ENCODE data around the gene DCUN1D3. TPM values are rescaled to one million over a fixed set of nuclear protein-coding genes. Genes with fewer than 3 reads are reported as not detected.

The DCUN1D3 gene
- total RNA-seq, 1 experiment from 2014 or later, result 14.6 TPM

DNA sequence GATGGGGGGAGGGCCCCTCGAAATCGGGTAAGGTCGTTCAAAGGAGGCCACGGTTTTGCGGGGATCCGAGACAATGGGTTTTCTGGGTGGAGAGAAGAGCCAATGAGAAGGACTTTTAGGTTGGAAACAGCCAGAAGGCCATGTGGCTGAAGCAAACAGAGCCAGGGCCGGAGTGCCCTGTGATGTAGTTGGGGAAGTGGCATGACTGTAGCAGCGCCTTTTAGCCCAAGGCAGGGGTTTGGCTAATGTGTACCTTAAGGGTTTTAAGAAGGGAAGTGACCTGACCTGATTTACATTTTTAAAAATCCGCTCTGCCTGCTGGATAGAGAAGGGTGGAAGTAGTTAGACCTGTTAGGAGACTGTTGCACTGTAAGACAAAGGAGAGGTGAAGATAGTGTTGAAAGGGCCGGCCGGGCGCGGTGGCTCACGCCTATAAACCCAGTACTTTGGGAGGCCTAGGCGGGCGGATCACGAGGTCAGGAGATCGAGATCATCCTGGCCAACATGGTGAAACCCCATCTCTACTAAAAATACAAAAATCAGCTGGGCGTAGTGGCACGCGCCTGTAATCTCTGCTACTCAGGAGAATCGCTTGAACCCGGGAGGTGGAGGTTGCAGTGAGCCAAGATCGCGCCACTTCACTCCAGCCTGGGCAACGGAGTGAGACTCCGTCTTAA is 1.4 kb upstream of the DCUN1D3 start:
- Histone ChIP-seq H3K4me2 (peak overlapping the region; percentile 96), H3K36me3 (ENCODE audit: low read depth) (peaks cover 17% of the 10 kb centered on the region; the same call in 1 of the 2 replicates), H3K4me1 (replicated peaks; ENCODE audit: insufficient read depth) (peaks cover 74% of the 10 kb centered on the region), H3K27ac (peak overlapping the region; percentile 99), H3K4me3 (peak overlapping the region; percentile 84), H3K27me3 (ENCODE audit: insufficient read depth, low read depth) (no peaks in the 10 kb centered on the region), H3F3A (ENCODE audit: insufficient read depth, low read depth) (peaks cover 57% of the 10 kb centered on the region), H4K20me1 (ENCODE audit: insufficient read depth) (no peaks in the 10 kb centered on the region; the same call in 1 of the 2 replicates), H3K9me3 (ENCODE audit: insufficient read depth, low read depth) (no peaks in the 10 kb centered on the region), H2AFZ (peak overlapping the region; percentile 66), H3K9me2 (ENCODE audit: insufficient read depth) (no peaks in the 10 kb centered on the region), H3K79me2 (ENCODE audit: low read depth) (peaks cover 75% of the 10 kb centered on the region)
- ChIA-PET CTCF (no interaction called here), POLR2A (ENCODE audit: unreplicated experiment) (no interaction called here)
- intact Hi-C loops (cut with micrococcal nuclease; ENCODE audit: unreplicated experiment), result loop anchor here (1.0 to 5.0 kb wide), 5 partner anchors 10 to 401 kb away; partner anchors contain the start of genes ERI2 and REXO5
- TSS peak; percentile 45 for BruUV-seq (replicated peaks)
- TF ChIP-seq EZH2 (IDR thresholded peaks at IDR 0.05; ENCODE audit: low read depth), result no peak
- TF ChIP-seq, protein P1, sequence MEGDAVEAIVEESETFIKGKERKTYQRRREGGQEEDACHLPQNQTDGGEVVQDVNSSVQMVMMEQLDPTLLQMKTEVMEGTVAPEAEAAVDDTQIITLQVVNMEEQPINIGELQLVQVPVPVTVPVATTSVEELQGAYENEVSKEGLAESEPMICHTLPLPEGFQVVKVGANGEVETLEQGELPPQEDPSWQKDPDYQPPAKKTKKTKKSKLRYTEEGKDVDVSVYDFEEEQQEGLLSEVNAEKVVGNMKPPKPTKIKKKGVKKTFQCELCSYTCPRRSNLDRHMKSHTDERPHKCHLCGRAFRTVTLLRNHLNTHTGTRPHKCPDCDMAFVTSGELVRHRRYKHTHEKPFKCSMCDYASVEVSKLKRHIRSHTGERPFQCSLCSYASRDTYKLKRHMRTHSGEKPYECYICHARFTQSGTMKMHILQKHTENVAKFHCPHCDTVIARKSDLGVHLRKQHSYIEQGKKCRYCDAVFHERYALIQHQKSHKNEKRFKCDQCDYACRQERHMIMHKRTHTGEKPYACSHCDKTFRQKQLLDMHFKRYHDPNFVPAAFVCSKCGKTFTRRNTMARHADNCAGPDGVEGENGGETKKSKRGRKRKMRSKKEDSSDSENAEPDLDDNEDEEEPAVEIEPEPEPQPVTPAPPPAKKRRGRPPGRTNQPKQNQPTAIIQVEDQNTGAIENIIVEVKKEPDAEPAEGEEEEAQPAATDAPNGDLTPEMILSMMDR (conservative IDR thresholded peaks at IDR 0.05), result no peak
- DNase-seq, result peak; percentile 87 to 97

DNA sequence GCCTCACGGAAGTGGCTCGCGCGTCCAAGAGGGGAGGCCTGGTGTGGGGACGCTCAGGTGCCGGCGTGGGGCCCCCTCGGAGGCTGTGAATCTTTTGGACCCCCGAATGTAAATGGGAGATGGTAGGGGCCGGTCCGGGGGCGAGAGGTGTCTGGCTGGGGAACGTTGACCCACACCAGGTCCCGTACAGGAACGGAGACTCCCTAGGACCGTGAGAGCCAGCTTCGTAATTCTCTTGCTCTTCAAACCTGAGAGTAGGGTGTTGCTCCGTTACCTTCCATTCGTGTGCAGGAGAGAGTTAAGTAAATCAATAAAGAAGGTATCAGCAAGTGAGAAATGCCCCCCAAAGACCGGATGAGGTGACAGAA is 894 bp upstream of the DCUN1D3 start:
- Histone ChIP-seq H3K36me3 (ENCODE audit: low read depth) (peaks cover 22% of the 10 kb centered on the region; the same call in 1 of the 2 replicates), H3K9me2 (ENCODE audit: insufficient read depth) (no peaks in the 10 kb centered on the region), H3K4me2 (peak overlapping the region; percentile 96), H3K9me3 (ENCODE audit: insufficient read depth, low read depth) (no peaks in the 10 kb centered on the region), H3K4me1 (replicated peaks; ENCODE audit: insufficient read depth) (peaks cover 71% of the 10 kb centered on the region), H4K20me1 (ENCODE audit: insufficient read depth) (no peaks in the 10 kb centered on the region; the same call in 1 of the 2 replicates), H3K27ac (peak overlapping the region; percentile 99), H2AFZ (peak overlapping the region; percentile 66), H3K4me3 (peak overlapping the region; percentile 84), H3F3A (ENCODE audit: insufficient read depth, low read depth) (peaks cover 51% of the 10 kb centered on the region), H3K79me2 (ENCODE audit: low read depth) (peaks cover 80% of the 10 kb centered on the region), H3K27me3 (ENCODE audit: insufficient read depth, low read depth) (no peaks in the 10 kb centered on the region)
- CTCF ChIA-PET, result no interaction called here
- TF ChIP-seq EZH2 (IDR thresholded peaks at IDR 0.05; ENCODE audit: low read depth), result no peak
- POLR2A ChIA-PET (ENCODE audit: unreplicated experiment), result interaction anchor here (0.5 to 0.7 kb wide), 3 partner anchors 35 to 288 kb away, joined by 4 to 8 read pairs (median 5); no protein-coding TSS in a partner anchor
- intact Hi-C loops (cut with micrococcal nuclease; ENCODE audit: unreplicated experiment), result loop anchor here (1.0 to 5.0 kb wide), 5 partner anchors 10 to 401 kb away; partner anchors contain the start of genes ERI2 and REXO5
- no peak for DNase-seq
- TSS peak; percentile 27 for BruUV-seq (replicated peaks)

DNA sequence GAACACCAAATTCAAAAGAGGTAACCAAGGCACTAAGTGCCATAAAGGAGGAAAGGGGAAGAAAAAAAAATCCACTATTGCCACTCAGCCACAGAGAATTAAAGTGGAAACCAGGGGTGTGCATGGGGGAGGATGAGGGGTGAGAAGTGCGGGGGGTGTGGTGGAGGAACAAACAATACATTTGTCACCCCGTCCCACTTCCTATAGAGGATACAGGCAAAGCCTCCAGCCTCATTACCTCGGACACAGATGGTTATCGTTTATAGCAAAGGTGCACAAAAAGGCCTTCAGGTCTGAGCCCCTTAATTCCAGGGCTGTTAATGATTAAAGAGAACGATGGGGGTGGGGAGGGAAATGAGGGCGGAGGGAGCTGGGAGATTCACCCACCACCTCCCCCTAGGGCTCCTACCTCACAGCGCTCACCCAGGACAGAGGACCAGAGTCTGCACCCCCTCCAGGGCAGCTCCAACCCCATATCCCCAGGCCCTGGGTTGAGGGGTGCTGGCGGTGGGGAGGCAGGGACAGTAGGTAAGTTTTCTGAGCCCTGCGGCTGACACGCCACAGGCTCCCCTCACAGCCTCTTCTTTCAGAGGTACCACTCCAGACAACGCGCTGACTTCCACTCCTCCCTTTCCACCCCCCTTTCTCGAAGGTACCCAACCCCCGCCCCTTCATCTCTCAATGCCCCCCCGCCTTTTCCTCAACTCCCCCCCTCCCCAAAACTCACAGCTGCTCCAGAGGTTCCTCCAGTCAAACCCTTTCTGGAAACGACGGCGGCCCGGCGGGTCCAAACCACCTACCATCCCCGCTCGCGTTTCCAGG is 470 bp downstream of the DCUN1D3 start:
- Histone ChIP-seq H4K20me1 (ENCODE audit: insufficient read depth) (peaks cover 7% of the 10 kb centered on the region; the same call in 1 of the 2 replicates), H3K9me2 (ENCODE audit: insufficient read depth) (no peaks in the 10 kb centered on the region), H3K4me2 (peak overlapping the region; percentile 96), H3K4me3 (peak overlapping the region; percentile 84), H3K27me3 (ENCODE audit: insufficient read depth, low read depth) (no peaks in the 10 kb centered on the region), H3K36me3 (ENCODE audit: low read depth) (peaks cover 34% of the 10 kb centered on the region; the same call in 1 of the 2 replicates), H2AFZ (peak overlapping the region; percentile 44), H3K9me3 (ENCODE audit: insufficient read depth, low read depth) (no peaks in the 10 kb centered on the region), H3K27ac (peak overlapping the region; percentile 99), H3K4me1 (replicated peaks; ENCODE audit: insufficient read depth) (peaks cover 57% of the 10 kb centered on the region), H3K79me2 (ENCODE audit: low read depth) (peaks cover 85% of the 10 kb centered on the region), H3F3A (ENCODE audit: insufficient read depth, low read depth) (peaks cover 38% of the 10 kb centered on the region)
- ChIA-PET POLR2A (ENCODE audit: unreplicated experiment) (interaction anchor here (0.5 to 0.9 kb wide), 6 partner anchors 14 to 196 kb away, joined by 3 to 26 read pairs (median 6); no protein-coding TSS in a partner anchor), CTCF (no interaction called here)
- no peak for TF ChIP-seq EZH2 (IDR thresholded peaks at IDR 0.05; ENCODE audit: low read depth)
- TF ChIP-seq, protein P1 (conservative IDR thresholded peaks at IDR 0.05), result no peak
- peak in 1 of 2 experiments; percentile 21 for DNase-seq
- intact Hi-C loops (cut with micrococcal nuclease; ENCODE audit: unreplicated experiment), result loop anchor here (1.0 to 5.0 kb wide), 4 partner anchors 39 to 403 kb away; no protein-coding TSS in a partner anchor
- BruUV-seq (replicated peaks), result no TSS peak
